NCI-H2227 (cell line): Measurements from ENCODE around the gene HTD2.
"Not testable (repeated sequence)": the region's sequence is repeated elsewhere in the genome, so short reads cannot be mapped to it uniquely, and the experiment has no call there.

Source experiments
- DNase-seq: peaks from one replicate; lab custom pipeline; 2025; ENCODE audit not compliant: unreplicated experiment; lab: John Stamatoyannopoulos, UW

The HTD2 gene

GRCh38 chr3:58305882-58306711, at the start of gene HTD2, which contains the start of gene RPP14:
Gene HTD2, plus strand, starts transcription at chr3:58306520. Its CDS starts 11,094 bp downstream, at chr3:58317614.
Gene RPP14, plus strand, starts transcription at chr3:58306245. Its CDS starts 4,085 bp downstream, at chr3:58310330.
- DNase-seq, result peak; percentile 96

- no peak for DNase-seq
Observed at GRCh38 chr3:58258392-58259055, 47.8 kb upstream of the HTD2 start.

GRCh38 chr3:58260261-58260731, 46.0 kb upstream of the HTD2 start:
- no peak for DNase-seq

- DNase-seq, result no peak
Observed at GRCh38 chr3:58260733-58261132, 45.6 kb upstream of the HTD2 start.

GRCh38 chr3:58261954-58262666, 44.2 kb upstream of the HTD2 start:
- DNase-seq, result no peak

GRCh38 chr3:58266577-58266976, 39.7 kb upstream of the HTD2 start:
- no peak for DNase-seq

GRCh38 chr3:58267543-58267942, 38.8 kb upstream of the HTD2 start:
- DNase-seq, result not testable (repeated sequence)

GRCh38 chr3:58269356-58269755, 37.0 kb upstream of the HTD2 start:
- no peak for DNase-seq

GRCh38 chr3:58270485-58270884, 35.8 kb upstream of the HTD2 start:
- no peak for DNase-seq

- DNase-seq, result no peak
Observed at GRCh38 chr3:58271901-58272501, 34.3 kb upstream of the HTD2 start.

- no peak for DNase-seq
Observed at GRCh38 chr3:58272891-58273290, 33.4 kb upstream of the HTD2 start.

- not testable (repeated sequence) for DNase-seq
Observed at GRCh38 chr3:58273362-58273761, 33.0 kb upstream of the HTD2 start.

- DNase-seq, result no peak
Observed at GRCh38 chr3:58274027-58274614, 32.2 kb upstream of the HTD2 start.

- no peak for DNase-seq
Observed at GRCh38 chr3:58281069-58281468, 25.3 kb upstream of the HTD2 start.

- no peak for DNase-seq
Observed at GRCh38 chr3:58285334-58285733, 21.0 kb upstream of the HTD2 start.

- no peak for DNase-seq
Observed at GRCh38 chr3:58287354-58287753, 19.0 kb upstream of the HTD2 start.

- DNase-seq, result no peak
Observed at GRCh38 chr3:58288011-58288728, 18.1 kb upstream of the HTD2 start.

- not testable (repeated sequence) for DNase-seq
Observed at GRCh38 chr3:58288964-58289613, 17.2 kb upstream of the HTD2 start.

GRCh38 chr3:58290446-58290845, 15.9 kb upstream of the HTD2 start:
- DNase-seq, result not testable (repeated sequence)
